ENCODE data around the gene KIF1B. TPM values are rescaled to one million over a fixed set of nuclear protein-coding genes. Genes with fewer than 3 reads are reported as not detected.

KIF1B gene
- total RNA-seq, 1 experiment from 2014 or later = 33.0 TPM

DNA sequence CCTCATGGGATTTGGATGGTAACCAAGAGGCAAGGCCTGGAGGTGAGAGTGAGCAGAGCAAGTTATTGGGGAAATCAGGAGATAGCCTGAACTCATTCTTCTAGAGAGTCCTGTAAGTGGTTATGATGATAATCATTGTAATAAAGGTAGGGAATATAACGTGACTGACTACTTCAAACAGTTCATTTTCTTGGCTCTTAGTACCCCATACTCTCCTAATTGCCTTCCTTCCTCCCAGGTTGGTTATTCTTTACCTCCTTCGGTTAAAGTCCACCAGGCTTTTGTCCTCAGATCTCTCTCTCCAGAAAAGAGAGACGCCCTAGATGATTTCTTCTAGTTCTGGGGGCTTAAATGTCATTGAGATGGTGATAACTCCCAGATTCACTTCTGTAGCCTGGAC is 35.3 kb downstream of the KIF1B start:
- Histone ChIP-seq H3K27ac (ENCODE audit: low read length) (no peak overlapping the region), H3K4me3 (ENCODE audit: low read depth in 2 of 2, low read length in 2 of 2) (no peak overlapping the region), H3K9me3 (ENCODE audit: control insufficient read depth, insufficient read depth, low read depth, low read length) (no peaks in the 10 kb centered on the region), H3K4me1 (ENCODE audit: control insufficient read depth, insufficient read depth, low read length) (no peaks in the 10 kb centered on the region), H3K36me3 (ENCODE audit: control insufficient read depth, insufficient read depth, low read length) (no peaks in the 10 kb centered on the region; the same call in 1 of the 2 replicates), H3K27me3 (ENCODE audit: control insufficient read depth, insufficient read depth, low read length) (no peaks in the 10 kb centered on the region)
- ATAC-seq = no peak
- in situ Hi-C loops (cut with HindIII; ENCODE audit: low pct_unique_long_range_greater_than_20kb, low sequenced_read_pairs) (no loop called here), intact Hi-C loops (cut with micrococcal nuclease; ENCODE audit: unreplicated experiment) (no loop called here)
- POLR2A ChIA-PET = no interaction called here
- CTCF ChIA-PET = no interaction called here
- no TSS peak for BruUV-seq (replicated peaks)
- TF ChIP-seq POLR2AphosphoS5 (IDR thresholded peaks at IDR 0.05; ENCODE audit: low read depth, low read length) = no peak
- no peak for TF ChIP-seq TCF7L2 (IDR thresholded peaks at IDR 0.05; ENCODE audit: low read depth, low read length)
- TF ChIP-seq, protein P1, sequence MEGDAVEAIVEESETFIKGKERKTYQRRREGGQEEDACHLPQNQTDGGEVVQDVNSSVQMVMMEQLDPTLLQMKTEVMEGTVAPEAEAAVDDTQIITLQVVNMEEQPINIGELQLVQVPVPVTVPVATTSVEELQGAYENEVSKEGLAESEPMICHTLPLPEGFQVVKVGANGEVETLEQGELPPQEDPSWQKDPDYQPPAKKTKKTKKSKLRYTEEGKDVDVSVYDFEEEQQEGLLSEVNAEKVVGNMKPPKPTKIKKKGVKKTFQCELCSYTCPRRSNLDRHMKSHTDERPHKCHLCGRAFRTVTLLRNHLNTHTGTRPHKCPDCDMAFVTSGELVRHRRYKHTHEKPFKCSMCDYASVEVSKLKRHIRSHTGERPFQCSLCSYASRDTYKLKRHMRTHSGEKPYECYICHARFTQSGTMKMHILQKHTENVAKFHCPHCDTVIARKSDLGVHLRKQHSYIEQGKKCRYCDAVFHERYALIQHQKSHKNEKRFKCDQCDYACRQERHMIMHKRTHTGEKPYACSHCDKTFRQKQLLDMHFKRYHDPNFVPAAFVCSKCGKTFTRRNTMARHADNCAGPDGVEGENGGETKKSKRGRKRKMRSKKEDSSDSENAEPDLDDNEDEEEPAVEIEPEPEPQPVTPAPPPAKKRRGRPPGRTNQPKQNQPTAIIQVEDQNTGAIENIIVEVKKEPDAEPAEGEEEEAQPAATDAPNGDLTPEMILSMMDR (IDR thresholded peaks at IDR 0.05) = no peak
- no peak for TF ChIP-seq SIN3A (IDR thresholded peaks at IDR 0.05; ENCODE audit: borderline replicate concordance, insufficient read depth, low read depth, low read length)
- no peak for TF ChIP-seq REST (IDR thresholded peaks at IDR 0.05; ENCODE audit: insufficient read depth in 1 of 2, low read depth in 2 of 2, low read length in 1 of 2)
- DNase-seq (ENCODE audit: low read depth, low spot score) = no peak

- DNase-seq (ENCODE audit: low read depth, low spot score) (no peak), ATAC-seq (no peak)
- no peaks in the 10 kb centered on the region for H3K9me3 ChIP-seq (ENCODE audit: control insufficient read depth, insufficient read depth, low read depth, low read length)
- no peaks in the 10 kb centered on the region for H3K36me3 ChIP-seq (ENCODE audit: control insufficient read depth, insufficient read depth, low read length)
- intact Hi-C loops (cut with micrococcal nuclease; ENCODE audit: unreplicated experiment) = no loop called here
- no peaks in the 10 kb centered on the region for H3K4me1 ChIP-seq (ENCODE audit: control insufficient read depth, insufficient read depth, low read length)
- H3K27ac ChIP-seq (ENCODE audit: low read length) = no peak overlapping the region
- CTCF ChIA-PET = no interaction called here
- in situ Hi-C loops (cut with HindIII; ENCODE audit: low pct_unique_long_range_greater_than_20kb, low sequenced_read_pairs) = no loop called here
- BruUV-seq (replicated peaks) = no TSS peak
- TF ChIP-seq REST (IDR thresholded peaks at IDR 0.05; ENCODE audit: insufficient read depth in 1 of 2, low read depth in 2 of 2, low read length in 1 of 2) (no peak), SIN3A (IDR thresholded peaks at IDR 0.05; ENCODE audit: borderline replicate concordance, insufficient read depth, low read depth, low read length) (no peak), POLR2AphosphoS5 (IDR thresholded peaks at IDR 0.05; ENCODE audit: low read depth, low read length) (no peak), TCF7L2 (IDR thresholded peaks at IDR 0.05; ENCODE audit: low read depth, low read length) (no peak)
- TF ChIP-seq, protein P1 (IDR thresholded peaks at IDR 0.05) = no peak
- H3K4me3 ChIP-seq (ENCODE audit: low read depth in 2 of 2, low read length in 2 of 2) = no peak overlapping the region
- H3K27me3 ChIP-seq (ENCODE audit: control insufficient read depth, insufficient read depth, low read length) = no peaks in the 10 kb centered on the region
- POLR2A ChIA-PET = no interaction called here
Measured at GRCh38 chr1:10249808-10250457, 39.6 kb downstream of the KIF1B start.

Measured in Panc1 (cell line).